AG04450 (cell line): ENCODE measurements around the gene MRPL34. TPM values are rescaled to one million over a fixed set of nuclear protein-coding genes. Genes with fewer than 3 reads are reported as not detected.

ENCODE experiments used
- CTCF ChIA-PET: fragments of 300-600, 350-600 bp; formaldehyde crosslinking; extraction: SDS; loops from one replicate; lab custom pipeline; 2022; ENCODE audit warnings: antibody characterized with exemption, inconsistent platforms; lab: Charles Lee
- POLR2A ChIA-PET: fragments of 350-600 bp; formaldehyde crosslinking; extraction: SDS; loops from one replicate; lab custom pipeline; 2021; ENCODE audit warnings: antibody characterized with exemption, inconsistent platforms; lab: Yijun Ruan, JAX
- DNase-seq: peaks from one replicate; pipeline ENCODE4 v3.0.0-alpha.2; 2011; ENCODE audit warnings: low read depth, low spot score
- H3K27ac ChIP-seq: one replicate; pipeline ENCODE4 v1.5.1; 2012; ENCODE audit warnings: low read depth, low read length, control low read depth
- H3K27me3 ChIP-seq: one replicate; pipeline ENCODE4 v1.6.0; 2012; ENCODE audit warnings: low read length; ENCODE audit not compliant: control insufficient read depth, insufficient read depth
- H3K4me3 ChIP-seq: 2 replicates; pipeline ENCODE4 v1.5.1; 2011; ENCODE audit warnings: mild to moderate bottlenecking, low read depth, low read length, control low read depth
- H3K9me3 ChIP-seq: 2 replicates; pipeline ENCODE4 v1.5.1; 2012; ENCODE audit warnings: low read length; ENCODE audit not compliant: control insufficient read depth, insufficient read depth
- polyA plus RNA-seq: library from polyadenylated mRNA; depleted of rRNA; stranded (reverse); fragments of >200 nt; gene quantifications from 2 replicates; pipeline ENCODE4 v1.2.3, GENCODE V29; 2011
- TF ChIP-seq, protein P1 (sequence below): IDR thresholded peaks from 2 replicates; pipeline ENCODE4 v1.5.1; 2011; ENCODE audit warnings: low read depth, low read length, control low read depth, inconsistent platforms

MRPL34 gene
- polyA plus RNA-seq, 1 experiment = 23.2 TPM

DNA sequence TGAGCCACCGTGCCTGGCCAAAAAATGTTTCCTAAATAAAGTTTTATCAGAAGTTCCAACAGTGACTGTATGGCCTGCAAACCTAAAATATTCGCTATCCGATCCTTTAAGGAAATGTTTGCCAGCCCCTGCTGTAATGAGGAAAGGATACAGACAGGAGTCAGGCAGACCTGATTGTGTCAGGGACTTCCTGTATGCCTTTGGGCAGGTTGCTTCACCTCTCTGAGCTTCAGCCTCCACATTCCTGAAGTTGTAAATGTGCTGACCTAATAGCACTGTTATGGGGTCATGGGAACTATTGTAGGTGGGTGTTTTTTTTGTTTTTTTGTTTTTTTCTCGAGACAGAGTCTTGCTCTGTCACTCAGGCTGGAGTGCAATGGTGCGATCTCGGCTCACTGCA lies 8.7 kb upstream of the MRPL34 start:
- Histone ChIP-seq H3K27ac (no peak overlapping the region), H3K4me3 (no peak overlapping the region), H3K9me3 (peaks cover 6% of the 10 kb centered on the region), H3K27me3 (no peaks in the 10 kb centered on the region)
- ChIA-PET POLR2A (interaction anchor here (1.2 kb wide), 1 partner anchor 563 kb away, joined by 3 read pairs; the partner anchor contains the start of gene RPL18A), CTCF (interaction anchor here (1.2 kb wide), 1 partner anchor 8 kb away, joined by 3 read pairs; the partner anchor contains the start of gene MRPL34)
- no peak for DNase-seq
- TF ChIP-seq, protein P1, sequence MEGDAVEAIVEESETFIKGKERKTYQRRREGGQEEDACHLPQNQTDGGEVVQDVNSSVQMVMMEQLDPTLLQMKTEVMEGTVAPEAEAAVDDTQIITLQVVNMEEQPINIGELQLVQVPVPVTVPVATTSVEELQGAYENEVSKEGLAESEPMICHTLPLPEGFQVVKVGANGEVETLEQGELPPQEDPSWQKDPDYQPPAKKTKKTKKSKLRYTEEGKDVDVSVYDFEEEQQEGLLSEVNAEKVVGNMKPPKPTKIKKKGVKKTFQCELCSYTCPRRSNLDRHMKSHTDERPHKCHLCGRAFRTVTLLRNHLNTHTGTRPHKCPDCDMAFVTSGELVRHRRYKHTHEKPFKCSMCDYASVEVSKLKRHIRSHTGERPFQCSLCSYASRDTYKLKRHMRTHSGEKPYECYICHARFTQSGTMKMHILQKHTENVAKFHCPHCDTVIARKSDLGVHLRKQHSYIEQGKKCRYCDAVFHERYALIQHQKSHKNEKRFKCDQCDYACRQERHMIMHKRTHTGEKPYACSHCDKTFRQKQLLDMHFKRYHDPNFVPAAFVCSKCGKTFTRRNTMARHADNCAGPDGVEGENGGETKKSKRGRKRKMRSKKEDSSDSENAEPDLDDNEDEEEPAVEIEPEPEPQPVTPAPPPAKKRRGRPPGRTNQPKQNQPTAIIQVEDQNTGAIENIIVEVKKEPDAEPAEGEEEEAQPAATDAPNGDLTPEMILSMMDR = no peak

DNA sequence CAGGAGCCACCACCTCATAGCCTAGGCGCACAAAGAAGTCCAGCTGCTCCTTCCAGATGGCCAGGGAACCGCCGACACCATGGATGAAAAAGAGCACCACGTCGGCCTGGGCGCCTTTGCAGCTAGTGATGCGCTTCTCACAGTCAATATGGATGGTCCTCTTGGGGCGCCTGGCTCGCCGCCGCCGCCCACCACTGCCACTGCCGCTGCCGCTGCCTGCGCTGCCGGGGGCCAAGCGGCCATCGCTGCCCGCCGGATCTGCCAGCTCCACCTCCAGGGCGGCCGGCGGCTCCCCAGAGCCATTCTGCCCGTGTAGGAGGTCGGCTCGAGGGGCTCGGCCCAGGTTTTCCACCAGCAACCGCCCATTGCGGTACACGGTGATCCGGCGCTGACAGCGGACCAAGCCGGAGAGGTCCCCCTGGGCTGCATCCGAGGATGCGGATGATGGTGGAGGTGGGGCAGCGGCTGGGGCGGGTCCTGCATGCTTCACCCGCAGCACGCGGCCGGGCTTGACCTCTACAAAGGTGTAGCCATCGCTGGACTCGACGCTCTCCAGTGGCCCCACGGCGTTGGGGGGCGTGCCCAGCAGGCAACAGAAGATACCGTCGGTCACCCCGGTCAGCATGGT lies 4.6 kb upstream of the MRPL34 start:
- TF ChIP-seq, protein P1 = no peak
- DNase-seq = no peak
- POLR2A ChIA-PET = no interaction called here

DNA sequence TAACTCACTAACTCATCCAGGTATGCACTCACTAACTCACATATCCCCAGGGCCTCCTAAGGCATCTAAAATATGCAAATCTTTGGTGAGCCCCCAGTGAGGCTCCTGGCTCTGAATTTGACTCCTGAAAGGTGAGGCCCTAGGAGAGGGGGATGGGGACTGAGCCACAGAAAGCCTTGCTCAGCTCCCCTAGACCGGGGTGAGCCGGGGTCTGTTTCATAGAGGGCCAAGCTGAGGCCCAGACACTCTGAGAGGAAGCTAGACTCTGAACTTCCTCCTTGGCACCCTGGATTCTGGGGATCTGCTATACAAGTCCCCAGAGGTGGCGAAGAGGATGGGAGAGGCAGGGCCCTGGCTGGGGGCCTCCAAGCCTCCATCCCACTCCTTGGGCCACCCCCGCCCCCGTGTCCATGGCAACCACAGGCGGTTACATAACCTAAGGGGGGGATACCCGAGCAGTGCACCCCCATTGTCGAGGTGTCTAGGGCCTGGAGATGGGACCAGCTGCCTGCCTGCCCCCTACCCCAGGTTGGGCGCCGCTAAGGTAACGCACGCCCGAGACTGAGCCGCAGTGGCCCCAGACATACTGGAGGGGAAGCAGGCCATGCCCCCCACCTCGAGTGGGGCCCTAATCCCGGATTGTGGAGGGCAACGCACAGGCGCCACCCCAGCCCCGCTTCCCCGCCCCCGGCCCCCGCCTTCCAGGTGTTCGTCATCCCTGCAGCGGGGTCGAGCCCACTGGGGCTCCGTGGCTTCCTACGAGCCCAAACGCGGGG lies 3.1 kb upstream of the MRPL34 start:
- ChIA-PET CTCF (interaction anchor here (0.9 to 3.6 kb wide), 2 partner anchors 9 to 15 kb away, joined by 3 to 16 read pairs; no protein-coding TSS in a partner anchor), POLR2A (no interaction called here)
- H3K9me3 ChIP-seq = no peaks in the 10 kb centered on the region; the same call in 1 of the 2 replicates
- H3K27ac ChIP-seq = peak overlapping the region; percentile 47
- H3K27me3 ChIP-seq = no peaks in the 10 kb centered on the region
- H3K4me3 ChIP-seq = peak overlapping the region; percentile 72
- DNase-seq = no peak
- TF ChIP-seq, protein P1 = no peak

More for the DNA sequence above, 4.6 kb upstream of the MRPL34 start:
- CTCF ChIA-PET = no interaction called here
- H3K9me3 ChIP-seq = no peaks in the 10 kb centered on the region; the same call in 1 of the 2 replicates
- no peak overlapping the region for H3K4me3 ChIP-seq
- H3K27me3 ChIP-seq = no peaks in the 10 kb centered on the region
- no peak overlapping the region for H3K27ac ChIP-seq

DNA sequence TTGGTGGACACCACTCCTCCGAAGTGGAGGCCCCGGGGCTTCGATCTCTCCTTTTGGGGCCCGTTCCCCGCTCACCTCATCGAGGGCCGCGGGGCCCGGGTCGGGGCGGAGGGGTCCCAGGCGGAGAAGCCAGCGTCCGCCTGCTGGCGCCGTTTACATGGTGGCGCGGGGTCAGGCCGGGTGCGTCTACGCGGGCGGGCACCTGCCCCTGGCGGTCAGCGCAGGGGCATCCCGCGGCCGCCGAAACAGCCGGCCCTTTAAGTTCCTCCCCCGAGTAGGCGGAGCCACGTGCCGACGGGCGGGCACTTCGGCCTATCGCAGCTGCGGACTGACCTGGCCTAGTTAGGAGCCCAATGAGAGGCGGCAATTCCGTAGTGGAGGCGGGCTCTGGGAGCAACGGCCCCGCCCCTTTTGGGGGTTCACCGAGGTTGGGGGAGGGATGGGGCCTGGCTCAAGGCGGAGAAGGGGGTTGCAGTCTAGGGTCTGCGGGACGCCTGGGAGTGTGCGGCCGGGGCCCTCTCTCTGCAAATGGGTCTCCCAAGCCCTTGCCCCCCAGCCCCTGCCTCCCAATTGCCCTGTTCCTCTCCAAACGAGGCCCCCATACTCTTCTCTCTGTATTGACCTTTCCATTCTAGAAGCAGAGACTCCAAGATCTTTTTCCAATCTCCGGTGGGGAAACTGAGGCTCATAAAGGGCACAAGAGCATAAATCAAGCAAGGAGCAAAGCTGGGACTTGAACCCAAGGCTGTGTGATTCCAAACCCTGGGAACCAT lies 2.3 kb upstream of the MRPL34 start, which contains the start of gene ABHD8:
ABHD8 (minus strand) TSS at position 259 of the 773 bp plus-strand sequence. CDS start 1,809 bp downstream, outside the sequence.
- DNase-seq = peak; percentile 90
- TF ChIP-seq, protein P1 = peak; percentile 47
- peak within 1 kb of the TSS; percentile 47 for H3K27ac ChIP-seq
- no peaks in the 10 kb centered on the region; the same call in 1 of the 2 replicates for H3K9me3 ChIP-seq
- ChIA-PET CTCF (interaction anchor here (0.9 to 3.6 kb wide), 2 partner anchors 10 to 15 kb away, joined by 3 to 16 read pairs; no protein-coding TSS in a partner anchor), POLR2A (no interaction called here)
- H3K27me3 ChIP-seq = no peaks in the 10 kb centered on the region
- peak within 1 kb of the TSS; percentile 72 for H3K4me3 ChIP-seq
